ENCODE data around the gene MUC4.

GRCh38 chr3:195714380-195715011 is 97.2 kb downstream of the MUC4 start:
- TF ChIP-seq CTCF (IDR thresholded peaks at IDR 0.05) (no peak), POLR2A (IDR thresholded peaks at IDR 0.05) (no peak)

All from testis (tissue), 2 donors.